PC-3 (cell line): Measurements from ENCODE around the gene CP.

Source experiments
- EZH2 ChIP-seq: fragments of 300-600 bp; sonication (generic); IDR thresholded peaks from one replicate; pipeline ENCODE4 v1.6.1; 2017; ENCODE audit warnings: antibody characterized with exemption, mild to moderate bottlenecking, low read length; ENCODE audit not compliant: unreplicated experiment
- TF ChIP-seq, protein P1 (sequence below): fragments of 300-600 bp; sonication (generic); conservative IDR thresholded peaks from 2 replicates; pipeline ENCODE4 v1.5.1; 2017; ENCODE audit warnings: antibody characterized with exemption, low read depth, mild to moderate bottlenecking, low read length

DNA sequence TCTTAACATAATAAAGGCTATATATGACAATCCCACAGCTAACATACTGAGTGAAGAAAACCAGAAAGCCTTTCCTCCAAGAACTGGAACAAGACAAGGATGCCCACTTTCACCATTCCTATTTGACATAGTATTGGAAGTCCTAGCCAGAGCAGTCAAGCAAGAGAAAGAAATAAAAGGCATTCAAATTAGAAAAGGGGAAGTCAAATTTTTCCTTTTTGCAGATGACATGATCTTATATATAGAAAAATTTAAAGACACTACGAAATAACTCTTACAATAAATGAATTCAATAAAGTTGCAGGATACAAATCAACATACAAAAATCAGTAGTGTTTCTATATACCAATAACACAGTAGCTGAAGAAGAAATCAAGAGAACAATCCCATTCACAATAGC is 42.2 kb upstream of the CP start:
- TF ChIP-seq, protein P1, sequence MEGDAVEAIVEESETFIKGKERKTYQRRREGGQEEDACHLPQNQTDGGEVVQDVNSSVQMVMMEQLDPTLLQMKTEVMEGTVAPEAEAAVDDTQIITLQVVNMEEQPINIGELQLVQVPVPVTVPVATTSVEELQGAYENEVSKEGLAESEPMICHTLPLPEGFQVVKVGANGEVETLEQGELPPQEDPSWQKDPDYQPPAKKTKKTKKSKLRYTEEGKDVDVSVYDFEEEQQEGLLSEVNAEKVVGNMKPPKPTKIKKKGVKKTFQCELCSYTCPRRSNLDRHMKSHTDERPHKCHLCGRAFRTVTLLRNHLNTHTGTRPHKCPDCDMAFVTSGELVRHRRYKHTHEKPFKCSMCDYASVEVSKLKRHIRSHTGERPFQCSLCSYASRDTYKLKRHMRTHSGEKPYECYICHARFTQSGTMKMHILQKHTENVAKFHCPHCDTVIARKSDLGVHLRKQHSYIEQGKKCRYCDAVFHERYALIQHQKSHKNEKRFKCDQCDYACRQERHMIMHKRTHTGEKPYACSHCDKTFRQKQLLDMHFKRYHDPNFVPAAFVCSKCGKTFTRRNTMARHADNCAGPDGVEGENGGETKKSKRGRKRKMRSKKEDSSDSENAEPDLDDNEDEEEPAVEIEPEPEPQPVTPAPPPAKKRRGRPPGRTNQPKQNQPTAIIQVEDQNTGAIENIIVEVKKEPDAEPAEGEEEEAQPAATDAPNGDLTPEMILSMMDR = no peak
- TF ChIP-seq EZH2 = no peak
